Stimulated activated CD4-positive, alpha-beta T cell treated with anti-CD3 and anti-CD28 coated beads, TNF-alpha, amount 100 ng/mL, for 48 hours (primary cell): Measurements from ENCODE around the gene PIP4K2A.

ENCODE experiments used
- DNase-seq, 3 donors: peaks; one replicate each; pipeline ENCODE4 v3.0.0-alpha.2; 2020; ENCODE audit warnings: low read depth in 3 of 3

PIP4K2A gene

GRCh38 chr10:22599048-22599561 is 115.3 kb downstream of the PIP4K2A start:
- no peak for DNase-seq

DNA sequence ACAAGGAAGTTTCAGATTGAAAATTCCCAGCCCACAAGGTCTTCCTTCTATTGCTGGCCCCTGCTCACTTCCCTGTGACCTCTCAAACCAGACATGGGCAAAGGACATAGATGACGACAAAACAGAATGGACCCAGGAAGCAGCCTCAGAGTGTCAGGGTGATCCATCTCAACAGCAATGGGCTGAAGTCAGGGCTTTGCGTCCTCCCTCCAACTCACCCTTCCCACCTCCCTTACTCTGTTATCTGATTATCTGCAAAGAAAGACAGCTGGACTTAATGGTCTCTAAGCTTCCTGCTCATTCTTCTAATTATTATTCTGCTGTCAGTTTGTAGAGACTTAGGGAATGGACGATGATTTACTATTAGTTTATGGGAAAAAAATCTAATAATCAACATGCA is 115.9 kb downstream of the PIP4K2A start:
- no peak for DNase-seq

GRCh38 chr10:22597138-22597537 is 117.2 kb downstream of the PIP4K2A start:
- DNase-seq, result no peak

GRCh38 chr10:22593636-22594198 is 120.7 kb downstream of the PIP4K2A start:
- no peak for DNase-seq

DNA sequence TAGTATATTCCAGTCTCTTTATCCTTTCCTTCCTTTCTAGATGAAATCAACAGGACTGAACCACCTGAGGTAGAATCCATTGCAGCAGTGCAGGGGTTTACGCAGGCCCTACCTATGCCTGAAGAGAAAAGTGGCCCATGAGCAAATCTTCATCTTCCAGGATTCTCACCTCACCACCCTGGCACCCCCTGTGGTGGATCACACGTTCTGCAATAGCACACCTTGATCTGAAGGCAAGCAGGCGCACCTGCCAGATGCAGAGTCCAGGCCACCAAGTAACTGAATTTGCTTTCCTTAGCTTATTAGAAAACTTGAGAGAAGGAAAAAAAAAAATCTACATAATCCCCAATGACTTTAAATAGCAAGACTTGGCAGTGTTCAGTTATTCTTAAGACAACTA is 121.4 kb downstream of the PIP4K2A start:
- DNase-seq, result no peak

- no peak for DNase-seq
Measured at GRCh38 chr10:22589851-22590514, 124.4 kb downstream of the PIP4K2A start.

- DNase-seq, result no peak
Measured at GRCh38 chr10:22588462-22588861, 125.9 kb downstream of the PIP4K2A start.

- DNase-seq, result no peak
Measured at GRCh38 chr10:22583683-22584082, 130.7 kb downstream of the PIP4K2A start.

DNA sequence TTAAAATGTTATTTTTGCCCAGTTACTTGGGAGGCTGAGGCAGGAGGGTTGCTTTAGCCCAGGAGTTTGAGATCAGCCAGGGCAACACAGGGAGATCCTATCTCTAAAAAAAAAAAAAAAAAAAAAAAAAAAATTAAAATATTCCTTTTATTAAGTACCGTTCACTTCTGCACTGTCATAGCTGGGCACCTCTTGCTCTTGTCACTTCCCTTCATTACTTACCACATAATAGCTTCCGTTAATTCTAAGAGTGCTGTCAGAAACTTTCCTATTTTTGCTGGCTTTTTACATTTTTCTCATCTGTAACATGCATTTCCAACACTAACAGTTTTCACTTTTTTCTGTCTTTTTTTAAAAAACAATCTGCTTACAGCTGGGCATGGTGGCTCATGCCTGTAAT is 132.9 kb downstream of the PIP4K2A start:
- no peak for DNase-seq

DNA sequence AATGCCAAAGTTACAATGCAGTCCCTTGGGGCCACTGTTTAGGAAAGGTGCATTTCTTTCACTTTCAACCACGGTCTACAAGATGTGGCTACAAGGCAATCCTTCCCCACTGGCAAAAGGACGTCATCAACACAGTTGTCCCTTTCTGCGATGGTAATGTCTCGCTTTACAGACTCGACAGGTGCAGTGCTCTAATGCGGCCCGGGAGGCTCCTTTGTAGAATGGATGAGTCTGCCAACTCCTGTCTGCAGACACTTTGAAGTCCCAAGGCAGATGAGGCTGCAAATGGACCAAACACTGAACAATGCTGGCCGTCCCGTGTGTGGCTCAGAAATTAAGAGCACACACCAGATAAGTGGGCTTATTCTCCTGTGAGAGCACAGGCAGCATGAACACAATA is 133.7 kb downstream of the PIP4K2A start:
- no peak for DNase-seq

- DNase-seq, result no peak
Measured at GRCh38 chr10:22579826-22580225, 134.6 kb downstream of the PIP4K2A start.

GRCh38 chr10:22573820-22574569 is 140.4 kb downstream of the PIP4K2A start:
- no peak for DNase-seq

DNA sequence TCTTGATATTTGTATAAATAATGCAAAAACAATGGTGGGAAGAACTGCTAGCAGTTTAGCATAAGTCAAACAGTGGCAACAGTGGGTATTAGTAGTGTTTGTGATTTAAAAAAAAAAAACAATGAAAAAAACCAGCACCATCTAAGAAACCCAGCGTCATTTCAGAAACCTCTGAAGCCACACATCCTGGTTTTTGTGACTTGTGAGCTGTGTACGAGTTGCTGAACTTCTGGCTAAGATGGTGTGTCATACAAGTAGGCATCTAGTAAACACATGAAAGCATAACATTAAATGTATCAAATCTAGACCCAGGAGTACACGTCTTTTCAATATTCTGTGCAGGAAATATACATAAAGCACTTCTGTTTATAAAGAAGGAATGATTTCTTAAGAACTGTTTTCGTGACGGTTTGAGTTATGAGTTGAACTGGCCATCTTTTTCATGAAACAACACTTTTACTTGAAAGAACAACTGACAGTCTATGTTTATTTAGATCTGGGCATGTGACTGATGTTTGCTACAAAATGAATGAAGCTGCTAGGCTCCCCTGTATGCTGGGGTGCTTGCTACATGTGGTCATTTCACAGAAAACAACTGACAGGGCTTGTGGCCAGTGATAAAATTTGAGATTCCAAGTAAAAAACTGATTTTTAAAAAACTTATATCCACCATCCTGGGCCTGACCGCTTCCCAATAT is 143.5 kb downstream of the PIP4K2A start:
- DNase-seq, result no peak

DNA sequence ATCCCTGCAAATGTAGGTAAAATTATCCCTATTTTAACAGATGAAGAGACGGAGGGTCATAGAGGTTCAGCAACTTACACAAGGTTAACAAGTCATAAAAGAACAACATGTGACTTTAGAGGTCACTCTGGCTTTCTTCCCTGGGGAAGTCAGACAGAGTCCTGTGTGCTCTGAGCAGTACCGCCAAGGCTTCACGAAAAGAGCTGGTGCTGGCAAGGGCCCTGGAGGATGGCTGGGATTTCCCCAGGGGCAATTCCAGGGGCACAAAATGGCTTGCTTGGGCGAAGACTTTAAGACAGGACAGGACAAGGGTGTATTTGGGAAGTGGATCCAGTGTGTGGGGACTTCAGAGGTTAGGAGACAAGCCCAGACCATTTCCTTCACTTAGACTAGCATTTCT is 144.1 kb downstream of the PIP4K2A start:
- DNase-seq, result no peak

DNA sequence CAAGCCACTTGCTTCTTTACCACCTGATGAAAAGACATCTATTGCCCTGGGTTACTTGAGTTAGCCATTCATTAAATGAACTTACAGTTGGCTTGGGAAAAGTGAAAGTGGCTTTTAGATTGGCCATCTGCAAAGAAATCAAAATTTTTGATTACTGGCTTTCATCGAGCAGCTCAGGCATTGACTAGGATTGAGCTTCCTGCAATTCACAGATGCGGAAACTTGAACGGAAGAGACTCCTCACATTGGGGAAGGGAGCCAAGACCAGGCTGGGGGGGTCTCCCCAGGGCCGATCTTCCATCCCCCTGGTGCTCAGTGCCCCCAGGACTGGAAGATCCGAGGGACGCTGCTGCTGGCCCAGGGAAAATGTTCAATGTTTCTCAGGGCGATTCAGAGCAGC is 145.4 kb downstream of the PIP4K2A start:
- no peak for DNase-seq

DNA sequence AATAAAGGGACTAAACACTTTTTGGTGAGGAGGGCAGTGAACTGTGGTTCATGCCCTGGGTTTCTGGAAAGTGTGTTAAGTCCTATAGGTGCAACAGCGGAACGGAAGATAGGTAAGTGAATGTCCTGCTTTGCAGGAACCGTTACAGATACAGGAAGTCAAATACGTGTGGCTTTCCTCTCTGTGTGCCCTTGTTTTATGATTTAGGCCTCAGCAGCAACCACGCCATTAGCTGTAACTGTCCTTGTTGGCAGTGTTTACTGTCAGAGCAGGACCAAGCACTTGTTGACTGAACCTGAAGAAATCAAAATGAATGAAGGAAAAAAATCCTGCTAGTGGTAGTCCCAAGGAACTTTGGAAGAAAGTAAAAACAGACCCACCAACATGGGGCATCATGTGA is 150.3 kb downstream of the PIP4K2A start:
- no peak for DNase-seq

DNA sequence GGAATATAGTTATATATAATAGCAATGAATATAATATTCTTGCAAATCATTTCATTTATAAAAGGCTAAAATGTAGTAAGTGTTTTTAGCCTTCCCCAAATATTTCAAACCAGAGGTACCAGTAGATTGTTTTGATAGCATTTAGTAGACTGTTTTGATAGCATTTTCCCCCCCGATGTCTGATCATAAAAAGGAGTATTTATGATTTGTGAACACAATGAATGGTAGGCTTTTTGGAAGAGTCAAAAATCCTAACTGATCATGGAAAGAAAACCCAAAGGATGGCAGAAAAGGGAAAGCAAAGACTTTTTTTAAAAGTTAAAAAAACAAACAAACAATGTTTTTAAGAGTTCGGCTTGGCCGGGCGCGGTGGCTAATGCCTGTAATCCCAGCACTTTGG is 152.5 kb downstream of the PIP4K2A start:
- DNase-seq, result no peak

- DNase-seq, result no peak
Measured at GRCh38 chr10:22560913-22561239, 153.5 kb downstream of the PIP4K2A start.

GRCh38 chr10:22560096-22560912 is 154.1 kb downstream of the PIP4K2A start:
- DNase-seq, result no peak

- no peak for DNase-seq
Measured at GRCh38 chr10:22557321-22557720, 157.1 kb downstream of the PIP4K2A start.

DNA sequence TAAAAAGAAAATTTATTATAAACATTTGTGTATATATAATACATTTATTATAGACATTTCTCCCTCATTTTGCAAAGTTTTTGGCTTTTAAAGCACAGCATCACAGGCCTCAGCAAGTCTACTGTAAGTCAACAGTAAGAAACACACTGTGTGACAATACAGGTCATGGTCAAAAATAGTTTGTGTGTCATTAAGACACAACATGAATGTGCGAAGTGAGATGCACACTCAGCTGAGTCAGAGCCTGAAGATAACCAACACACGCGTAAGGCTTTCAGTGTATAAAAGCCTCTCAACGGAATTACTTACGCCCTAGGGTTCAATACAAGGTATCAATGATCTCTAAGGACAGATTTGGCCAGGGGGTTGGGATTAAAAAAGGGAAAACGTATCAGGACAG is 157.6 kb downstream of the PIP4K2A start:
- DNase-seq, result no peak
